ENCODE data around the gene FLOT1.

Gene FLOT1

GRCh38 chr6:30782425-30783014, 40.0 kb upstream of the FLOT1 start:
- H3K4me3 ChIP-seq (ENCODE audit: severe bottlenecking) = no peak overlapping the region
- DNase-seq (ENCODE audit: low spot score) = no peak

GRCh38 chr6:30781743-30782424, 39.4 kb upstream of the FLOT1 start:
- Histone ChIP-seq H3K9me3 (ENCODE audit: severe bottlenecking) (no peaks in the 10 kb centered on the region), H3K36me3 (ENCODE audit: low read depth) (no peaks in the 10 kb centered on the region), H3K27ac (ENCODE audit: poor library complexity, severe bottlenecking) (peak overlapping the region; percentile 99), H3K4me1 (ENCODE audit: insufficient read depth, poor library complexity, severe bottlenecking) (peaks cover 34% of the 10 kb centered on the region), H3K27me3 (ENCODE audit: insufficient read depth, poor library complexity, severe bottlenecking) (no peaks in the 10 kb centered on the region), H3K4me3 (ENCODE audit: severe bottlenecking) (no peak overlapping the region)
- ATAC-seq (ENCODE audit: low read depth) (peak; percentile 88), DNase-seq (ENCODE audit: low spot score) (peak; percentile 97)
- TF ChIP-seq CTCF (IDR thresholded peaks at IDR 0.05; ENCODE audit: poor library complexity, severe bottlenecking) = no peak

More at GRCh38 chr6:30782425-30783014, 40.0 kb upstream of the FLOT1 start:
- Histone ChIP-seq H3K36me3 (ENCODE audit: low read depth) (no peaks in the 10 kb centered on the region), H3K27ac (ENCODE audit: poor library complexity, severe bottlenecking) (peak overlapping the region; percentile 99), H3K4me1 (ENCODE audit: insufficient read depth, poor library complexity, severe bottlenecking) (peaks cover 34% of the 10 kb centered on the region), H3K9me3 (ENCODE audit: severe bottlenecking) (no peaks in the 10 kb centered on the region), H3K27me3 (ENCODE audit: insufficient read depth, poor library complexity, severe bottlenecking) (no peaks in the 10 kb centered on the region)
- TF ChIP-seq CTCF (IDR thresholded peaks at IDR 0.05; ENCODE audit: poor library complexity, severe bottlenecking) = no peak
- ATAC-seq (ENCODE audit: low read depth) = peak; percentile 63

- H3K36me3 ChIP-seq (ENCODE audit: low read depth) = no peaks in the 10 kb centered on the region
- peaks cover 34% of the 10 kb centered on the region for H3K4me1 ChIP-seq (ENCODE audit: insufficient read depth, poor library complexity, severe bottlenecking)
- TF ChIP-seq CTCF (IDR thresholded peaks at IDR 0.05; ENCODE audit: poor library complexity, severe bottlenecking) = no peak
- H3K9me3 ChIP-seq (ENCODE audit: severe bottlenecking) = no peaks in the 10 kb centered on the region
- H3K4me3 ChIP-seq (ENCODE audit: severe bottlenecking) = no peak overlapping the region
- H3K27ac ChIP-seq (ENCODE audit: poor library complexity, severe bottlenecking) = peak overlapping the region; percentile 99
- DNase-seq (ENCODE audit: low spot score) (no peak), ATAC-seq (ENCODE audit: low read depth) (peak; percentile 52)
- no peaks in the 10 kb centered on the region for H3K27me3 ChIP-seq (ENCODE audit: insufficient read depth, poor library complexity, severe bottlenecking)
These were observed 38.9 kb upstream of the FLOT1 start for GRCh38 chr6:30781395-30781742.

- no peak overlapping the region for H3K4me3 ChIP-seq (ENCODE audit: severe bottlenecking)
- no peak for ATAC-seq (ENCODE audit: low read depth)
- no peaks in the 10 kb centered on the region for H3K27me3 ChIP-seq (ENCODE audit: insufficient read depth, poor library complexity, severe bottlenecking)
- no peak for TF ChIP-seq CTCF (IDR thresholded peaks at IDR 0.05; ENCODE audit: poor library complexity, severe bottlenecking)
- H3K9me3 ChIP-seq (ENCODE audit: severe bottlenecking) = no peaks in the 10 kb centered on the region
- H3K27ac ChIP-seq (ENCODE audit: poor library complexity, severe bottlenecking) = peak overlapping the region; percentile 99
- H3K4me1 ChIP-seq (ENCODE audit: insufficient read depth, poor library complexity, severe bottlenecking) = peaks cover 34% of the 10 kb centered on the region
- no peaks in the 10 kb centered on the region for H3K36me3 ChIP-seq (ENCODE audit: low read depth)
- no peak for DNase-seq (ENCODE audit: low spot score)
These were observed 38.1 kb upstream of the FLOT1 start for GRCh38 chr6:30780642-30780920.
